Measurements from ENCODE around the gene PLA2G2A. TPM values are rescaled to one million over a fixed set of nuclear protein-coding genes. Genes with fewer than 3 reads are reported as not detected.

Gene PLA2G2A
- total and polyA plus RNA-seq, 10 of the 15 experiments (the other 5 are each of a cell fraction or from before 2014, with no cell fraction given): 0.36 TPM; not detected in 9

GRCh38 chr1:19980314-19980713 is 896 bp upstream of the PLA2G2A start:
- POLR2A ChIA-PET: no interaction called here
- CTCF ChIA-PET: no interaction called here
- RAD21 ChIA-PET (ENCODE audit: unreplicated experiment): no interaction called here
- ATAC-seq: no peak
- 61% methylated on average over 3 of the region's 3 CpGs for WGBS (ENCODE audit: insufficient coverage, insufficient replicate concordance, low lambda C conversion rate, missing lambda C conversion rate)
- no peaks in the 10 kb centered on the region for H3K79me2 ChIP-seq (ENCODE audit: control insufficient read depth, insufficient read depth, low read length)
- DNase-seq (ENCODE audit: low read depth, low spot score): no peak
- H3K4me3 ChIP-seq: no peak overlapping the region
- FAIRE-seq: no peak
- no peak overlapping the region for H3K4me2 ChIP-seq (ENCODE audit: control insufficient read depth, insufficient read depth)
- SMC1A ChIA-PET (ENCODE audit: uncharacterized antibody, unreplicated experiment): interaction anchor here (0.6 to 1.7 kb wide), 2 partner anchors 25 to 119 kb away, joined by 3 to 4 read pairs; no protein-coding TSS in a partner anchor
- in situ Hi-C loops (cut with MboI): no loop called here
- no peak overlapping the region for H2AFZ ChIP-seq (ENCODE audit: control insufficient read depth, low read depth, low read length)
- no peaks in the 10 kb centered on the region for H3K4me1 ChIP-seq (ENCODE audit: control insufficient read depth, insufficient read depth, low read length)
- H3K36me3 ChIP-seq (ENCODE audit: control insufficient read depth in 2 of 2, insufficient read depth in 2 of 2, low read length in 1 of 2): no peaks in the 10 kb centered on the region
- H3K9ac ChIP-seq (ENCODE audit: control insufficient read depth, insufficient read depth, low read length): no peak overlapping the region
- BruUV-seq (replicated peaks): no TSS peak
- H3K9me3 ChIP-seq (replicated peaks; ENCODE audit: control insufficient read depth, insufficient read depth, low read length): no peaks in the 10 kb centered on the region
- H4K20me1 ChIP-seq (ENCODE audit: control insufficient read depth, insufficient read depth): no peaks in the 10 kb centered on the region
- intact Hi-C loops (cut with micrococcal nuclease; ENCODE audit: unreplicated experiment): no loop called here
- TF ChIP-seq NR2C1 (IDR thresholded peaks at IDR 0.05) (no peak), ATF7 (IDR thresholded peaks at IDR 0.05; ENCODE audit: low read depth) (no peak), RFX5 (IDR thresholded peaks at IDR 0.05; ENCODE audit: low read depth, low read length) (no peak)
- TF ChIP-seq, protein P1, sequence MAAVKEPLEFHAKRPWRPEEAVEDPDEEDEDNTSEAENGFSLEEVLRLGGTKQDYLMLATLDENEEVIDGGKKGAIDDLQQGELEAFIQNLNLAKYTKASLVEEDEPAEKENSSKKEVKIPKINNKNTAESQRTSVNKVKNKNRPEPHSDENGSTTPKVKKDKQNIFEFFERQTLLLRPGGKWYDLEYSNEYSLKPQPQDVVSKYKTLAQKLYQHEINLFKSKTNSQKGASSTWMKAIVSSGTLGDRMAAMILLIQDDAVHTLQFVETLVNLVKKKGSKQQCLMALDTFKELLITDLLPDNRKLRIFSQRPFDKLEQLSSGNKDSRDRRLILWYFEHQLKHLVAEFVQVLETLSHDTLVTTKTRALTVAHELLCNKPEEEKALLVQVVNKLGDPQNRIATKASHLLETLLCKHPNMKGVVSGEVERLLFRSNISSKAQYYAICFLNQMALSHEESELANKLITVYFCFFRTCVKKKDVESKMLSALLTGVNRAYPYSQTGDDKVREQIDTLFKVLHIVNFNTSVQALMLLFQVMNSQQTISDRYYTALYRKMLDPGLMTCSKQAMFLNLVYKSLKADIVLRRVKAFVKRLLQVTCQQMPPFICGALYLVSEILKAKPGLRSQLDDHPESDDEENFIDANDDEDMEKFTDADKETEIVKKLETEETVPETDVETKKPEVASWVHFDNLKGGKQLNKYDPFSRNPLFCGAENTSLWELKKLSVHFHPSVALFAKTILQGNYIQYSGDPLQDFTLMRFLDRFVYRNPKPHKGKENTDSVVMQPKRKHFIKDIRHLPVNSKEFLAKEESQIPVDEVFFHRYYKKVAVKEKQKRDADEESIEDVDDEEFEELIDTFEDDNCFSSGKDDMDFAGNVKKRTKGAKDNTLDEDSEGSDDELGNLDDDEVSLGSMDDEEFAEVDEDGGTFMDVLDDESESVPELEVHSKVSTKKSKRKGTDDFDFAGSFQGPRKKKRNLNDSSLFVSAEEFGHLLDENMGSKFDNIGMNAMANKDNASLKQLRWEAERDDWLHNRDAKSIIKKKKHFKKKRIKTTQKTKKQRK (IDR thresholded peaks at IDR 0.05; ENCODE audit: low read depth, low read length): no peak
- no peaks in the 10 kb centered on the region; a peak in 1 of 4 replicates for H3K27me3 ChIP-seq (replicated peaks in 1 of 2; ENCODE audit: control insufficient read depth in 2 of 2, insufficient read depth in 2 of 2, low read length in 1 of 2)
- H3K27ac ChIP-seq (ENCODE audit: control insufficient read depth, insufficient read depth): no peak overlapping the region

GRCh38 chr1:19978143-19978542 is 1.3 kb downstream of the PLA2G2A start:
- H3K9me3 ChIP-seq (replicated peaks; ENCODE audit: control insufficient read depth, insufficient read depth, low read length): no peaks in the 10 kb centered on the region
- no peaks in the 10 kb centered on the region for H3K36me3 ChIP-seq (ENCODE audit: control insufficient read depth in 2 of 2, insufficient read depth in 2 of 2, low read length in 1 of 2)
- ChIA-PET CTCF (no interaction called here), SMC1A (ENCODE audit: uncharacterized antibody, unreplicated experiment) (interaction anchor here (0.6 to 1.2 kb wide), 2 partner anchors 185 to 958 kb away, joined by 3 read pairs; no protein-coding TSS in a partner anchor), RAD21 (ENCODE audit: unreplicated experiment) (no interaction called here), POLR2A (no interaction called here)
- no peaks in the 10 kb centered on the region for H3K79me2 ChIP-seq (ENCODE audit: control insufficient read depth, insufficient read depth, low read length)
- intact Hi-C loops (cut with micrococcal nuclease; ENCODE audit: unreplicated experiment): loop anchor here (10.0 kb wide), 1 partner anchor 217 kb away; no protein-coding TSS in a partner anchor
- H3K4me1 ChIP-seq (ENCODE audit: control insufficient read depth, insufficient read depth, low read length): no peaks in the 10 kb centered on the region
- no TSS peak for BruUV-seq (replicated peaks)
- in situ Hi-C loops (cut with MboI): no loop called here
- H2AFZ ChIP-seq (ENCODE audit: control insufficient read depth, low read depth, low read length): no peak overlapping the region
- no peaks in the 10 kb centered on the region; a peak in 1 of 4 replicates for H3K27me3 ChIP-seq (replicated peaks in 1 of 2; ENCODE audit: control insufficient read depth in 2 of 2, insufficient read depth in 2 of 2, low read length in 1 of 2)
- FAIRE-seq (no peak), ATAC-seq (no peak), DNase-seq (ENCODE audit: low read depth, low spot score) (no peak)
- no peaks in the 10 kb centered on the region for H4K20me1 ChIP-seq (ENCODE audit: control insufficient read depth, insufficient read depth)
- no peak overlapping the region for H3K4me3 ChIP-seq
- no peak overlapping the region for H3K4me2 ChIP-seq (ENCODE audit: control insufficient read depth, insufficient read depth)
- H3K27ac ChIP-seq (ENCODE audit: control insufficient read depth, insufficient read depth): no peak overlapping the region
- WGBS (ENCODE audit: insufficient coverage, insufficient replicate concordance, low lambda C conversion rate, missing lambda C conversion rate): 39% methylated on average over 9 of the region's 9 CpGs
- no peak overlapping the region for H3K9ac ChIP-seq (ENCODE audit: control insufficient read depth, insufficient read depth, low read length)
- no peak for TF ChIP-seq EP300 (IDR thresholded peaks at IDR 0.05; ENCODE audit: borderline replicate concordance in 1 of 2, control insufficient read depth in 1 of 2, low read depth in 2 of 2, low read length in 2 of 2)
- TF ChIP-seq SREBF2 (IDR thresholded peaks at IDR 0.05; ENCODE audit: low read length): no peak
- TF ChIP-seq NR2C2 (IDR thresholded peaks at IDR 0.05; ENCODE audit: borderline replicate concordance, control insufficient read depth, insufficient read length, low read depth): no peak
- TF ChIP-seq STAT1 (conservative IDR thresholded peaks at IDR 0.05): no peak
- TF ChIP-seq TCF12 (IDR thresholded peaks at IDR 0.05; ENCODE audit: low read depth, low read length): no peak
- TF ChIP-seq POLR2AphosphoS2 (IDR thresholded peaks at IDR 0.05; ENCODE audit: low read depth, low read length): no peak
- no peak for TF ChIP-seq ZNF207 (IDR thresholded peaks at IDR 0.05; ENCODE audit: borderline replicate concordance)
- TF ChIP-seq SUPT20H (IDR thresholded peaks at IDR 0.05; ENCODE audit: borderline replicate concordance, control insufficient read depth, low read depth, low read length): no peak
- no peak for TF ChIP-seq HDAC2 (IDR thresholded peaks at IDR 0.05)
- no peak for TF ChIP-seq MEF2A (IDR thresholded peaks at IDR 0.05; ENCODE audit: insufficient read depth, low read depth, low read length)
- TF ChIP-seq HCFC1 (IDR thresholded peaks at IDR 0.05; ENCODE audit: low read length): no peak
- no peak for TF ChIP-seq SMC3 (IDR thresholded peaks at IDR 0.05; ENCODE audit: borderline replicate concordance, low read length)

All from GM12878 (cell line).